Neuronal stem cell (in vitro differentiated cells): ENCODE results near the gene MOGAT2.
A peak's percentile ranks its signal among the peaks of the same experiment; 100 is the strongest.

Experiments used
- DNase-seq: peaks from one replicate; pipeline ENCODE4 v3.0.0-alpha.2; 2013; ENCODE audit warnings: low spot score
- H2AFZ ChIP-seq: one replicate; pipeline ENCODE4 v1.6.1; 2013; ENCODE audit warnings: mild to moderate bottlenecking, low read length, inconsistent platforms
- H2AK5ac ChIP-seq: 2 replicates; pipeline ENCODE4 v1.6.1; 2013; ENCODE audit warnings: low read depth, mild to moderate bottlenecking, inconsistent platforms, low read length, moderate library complexity, mixed read lengths
- H2BK120ac ChIP-seq: 2 replicates; pipeline ENCODE4 v1.6.1; 2013; ENCODE audit warnings: low read depth, mild to moderate bottlenecking, inconsistent platforms, low read length, moderate library complexity, mixed read lengths
- H2BK12ac ChIP-seq: one replicate; pipeline ENCODE4 v1.6.1; 2013; ENCODE audit warnings: low read length, inconsistent platforms
- H2BK15ac ChIP-seq: 2 replicates; pipeline ENCODE4 v1.6.1; 2013; ENCODE audit warnings: mild to moderate bottlenecking, low read length, inconsistent platforms, mixed read lengths
- H2BK5ac ChIP-seq: one replicate; pipeline ENCODE4 v1.6.1; 2013; ENCODE audit warnings: inconsistent platforms, mild to moderate bottlenecking, low read length, moderate library complexity
- H3K14ac ChIP-seq: one replicate; pipeline ENCODE4 v1.6.1; 2013; ENCODE audit warnings: low read length, inconsistent platforms
- H3K18ac ChIP-seq: 2 replicates; pipeline ENCODE4 v1.6.1; 2013; ENCODE audit warnings: low read length, inconsistent platforms
- H3K23ac ChIP-seq: 2 replicates; pipeline ENCODE4 v1.6.1; 2013; ENCODE audit warnings: low read depth, mild to moderate bottlenecking, mixed read lengths, low read length, inconsistent platforms; ENCODE audit not compliant: poor library complexity
- H3K27ac ChIP-seq: replicated peaks from 3 replicates; pipeline ENCODE4 v1.5.1; 2013; ENCODE audit warnings: low read length, inconsistent platforms
- H3K27me3 ChIP-seq, 3 experiments: 2 replicates each; pipeline ENCODE4 v1.6.1; 2013; ENCODE audit warnings: low read length in 3 of 3, mild to moderate bottlenecking in 2 of 3, inconsistent platforms in 1 of 3, low read depth in 1 of 3, mixed read lengths in 1 of 3, moderate library complexity in 1 of 3; ENCODE audit not compliant: control insufficient read depth in 3 of 3, insufficient read depth in 3 of 3
- H3K36me3 ChIP-seq, 2 donors: replicated peaks in 1 of 2; 2 replicates each; pipeline ENCODE4 v1.6.1; 2013; ENCODE audit warnings: low read length in 2 of 2; ENCODE audit not compliant: control insufficient read depth in 2 of 2, insufficient read depth in 2 of 2
- H3K4ac ChIP-seq: 2 replicates; pipeline ENCODE4 v1.6.1; 2013; ENCODE audit warnings: inconsistent platforms, mild to moderate bottlenecking, low read length, moderate library complexity
- H3K4me1 ChIP-seq, 2 donors: 1 replicate in 1 of 2; 2 replicates in 1 of 2; pipeline ENCODE4 v1.6.1; 2013; ENCODE audit warnings: low read length in 2 of 2, low read depth in 1 of 2; ENCODE audit not compliant: control insufficient read depth in 2 of 2, insufficient read depth in 1 of 2
- H3K4me2 ChIP-seq: one replicate; pipeline ENCODE4 v1.6.1; 2013; ENCODE audit warnings: mild to moderate bottlenecking, low read length, inconsistent platforms; ENCODE audit not compliant: insufficient read depth, poor library complexity, severe bottlenecking
- H3K4me3 ChIP-seq, 2 donors: 2 replicates each; pipeline ENCODE4 v1.5.1; 2013; ENCODE audit warnings: low read length in 2 of 2, mild to moderate bottlenecking in 2 of 2, inconsistent platforms in 1 of 2, moderate library complexity in 1 of 2
- H3K79me1 ChIP-seq: one replicate; pipeline ENCODE4 v1.6.1; 2013; ENCODE audit warnings: low read depth, mild to moderate bottlenecking, inconsistent platforms, low read length, moderate library complexity
- H3K9ac ChIP-seq: one replicate; pipeline ENCODE4 v1.6.1; 2013; ENCODE audit warnings: mild to moderate bottlenecking, low read depth, low read length, inconsistent platforms; ENCODE audit not compliant: poor library complexity
- H3K9me3 ChIP-seq, 2 donors: replicated peaks in 1 of 2; 2 replicates each; pipeline versions ENCODE3 to v1.6.1; 2013; ENCODE audit warnings: low read length in 2 of 2, mild to moderate bottlenecking in 2 of 2, inconsistent platforms in 1 of 2, low read depth in 1 of 2, mixed read lengths in 1 of 2, moderate library complexity in 1 of 2; ENCODE audit not compliant: control insufficient read depth in 2 of 2, insufficient read depth in 1 of 2
- H4K8ac ChIP-seq: one replicate; pipeline ENCODE4 v1.6.1; 2013; ENCODE audit warnings: low read depth, mild to moderate bottlenecking, inconsistent platforms, low read length, moderate library complexity
- H4K91ac ChIP-seq: one replicate; pipeline ENCODE4 v1.6.1; 2013; ENCODE audit warnings: low read length, low read depth, mild to moderate bottlenecking, inconsistent platforms; ENCODE audit not compliant: poor library complexity
- WGBS, 2 donors: extraction: QIAGEN DNeasy Blood & Tissue Kit; methylation state at CpG; one replicate each; pipeline ENCODE4 v1.1.7; 2013; ENCODE audit warnings: missing lambda C conversion rate in 2 of 2, mixed read lengths in 1 of 2; ENCODE audit not compliant: insufficient read length in 2 of 2, insufficient replicate concordance in 1 of 2; ENCODE audit errors: extremely low coverage in 2 of 2; 5-methylcytosine and 5-hydroxymethylcytosine counted together

Gene MOGAT2

GRCh38 chr11:75733431-75734107 is 15.9 kb downstream of the MOGAT2 start:
- H3K4ac ChIP-seq: no peak overlapping the region
- no peak overlapping the region for H2BK12ac ChIP-seq
- H3K4me2 ChIP-seq: no peak overlapping the region
- no peak overlapping the region for H3K23ac ChIP-seq
- WGBS, 2 donors: no CpG with 5 or more reads among the region's 5 CpGs
- no peak overlapping the region for H2BK120ac ChIP-seq
- no peak overlapping the region for H2BK5ac ChIP-seq
- no peak for DNase-seq
- H3K4me3 ChIP-seq: no peak overlapping the region
- H3K27me3 ChIP-seq: peaks cover 0 to 5% (median 0%) of the 10 kb centered on the region in 3 experiments
- H3K9me3 ChIP-seq: no peaks in the 10 kb centered on the region
- H2AFZ ChIP-seq: no peak overlapping the region
- H4K91ac ChIP-seq: no peak overlapping the region
- H3K9ac ChIP-seq: no peak overlapping the region
- H2BK15ac ChIP-seq: no peak overlapping the region
- H3K79me1 ChIP-seq: no peaks in the 10 kb centered on the region
- peak overlapping the region; percentile 9 for H3K27ac ChIP-seq
- no peak overlapping the region for H3K18ac ChIP-seq
- H3K4me1 ChIP-seq: peaks cover 0 to 12% of the 10 kb centered on the region in 2 donors
- H3K36me3 ChIP-seq: no peaks in the 10 kb centered on the region
- no peak overlapping the region for H4K8ac ChIP-seq
- no peak overlapping the region for H2AK5ac ChIP-seq
- H3K14ac ChIP-seq: no peak overlapping the region

- H3K4me2 ChIP-seq: no peak overlapping the region
- no peak overlapping the region for H3K23ac ChIP-seq
- H2BK120ac ChIP-seq: no peak overlapping the region
- H4K91ac ChIP-seq: no peak overlapping the region
- DNase-seq: no peak
- H3K9me3 ChIP-seq: no peaks in the 10 kb centered on the region
- H3K4ac ChIP-seq: no peak overlapping the region
- H3K27ac ChIP-seq: no peak overlapping the region
- no peak overlapping the region for H2BK12ac ChIP-seq
- no peak overlapping the region for H2AFZ ChIP-seq
- peaks cover 0 to 5% (median 0%) of the 10 kb centered on the region in 3 experiments for H3K27me3 ChIP-seq
- H3K14ac ChIP-seq: no peak overlapping the region
- no peak overlapping the region for H2AK5ac ChIP-seq
- no peak overlapping the region for H4K8ac ChIP-seq
- no CpG with 5 or more reads among the region's 5 CpGs for WGBS, 2 donors
- no peak overlapping the region for H2BK15ac ChIP-seq
- H2BK5ac ChIP-seq: no peak overlapping the region
- H3K9ac ChIP-seq: no peak overlapping the region
- H3K4me1 ChIP-seq: peaks cover 0 to 12% of the 10 kb centered on the region in 2 donors
- H3K18ac ChIP-seq: peak overlapping the region; percentile 24
- H3K4me3 ChIP-seq: no peak overlapping the region
- no peaks in the 10 kb centered on the region for H3K36me3 ChIP-seq
- H3K79me1 ChIP-seq: no peaks in the 10 kb centered on the region
These were observed 17.0 kb downstream of the MOGAT2 start for GRCh38 chr11:75734491-75735180.

GRCh38 chr11:75735181-75735845 is 17.7 kb downstream of the MOGAT2 start:
- Histone ChIP-seq H4K91ac (no peak overlapping the region), H2BK12ac (no peak overlapping the region), H2AFZ (no peak overlapping the region), H3K9me3 (no peaks in the 10 kb centered on the region), H3K23ac (no peak overlapping the region), H2BK5ac (no peak overlapping the region), H3K4me3 (no peak overlapping the region), H3K4me2 (no peak overlapping the region), H3K4ac (no peak overlapping the region), H3K27me3 (peaks cover 0 to 5% (median 0%) of the 10 kb centered on the region in 3 experiments), H3K4me1 (peaks cover 0 to 12% of the 10 kb centered on the region in 2 donors), H3K79me1 (no peaks in the 10 kb centered on the region), H3K27ac (no peak overlapping the region), H2AK5ac (no peak overlapping the region), H2BK15ac (no peak overlapping the region), H3K14ac (no peak overlapping the region), H3K18ac (peak overlapping the region; percentile 6), H3K9ac (no peak overlapping the region), H3K36me3 (no peaks in the 10 kb centered on the region), H2BK120ac (no peak overlapping the region), H4K8ac (no peak overlapping the region)
- no CpG with 5 or more reads among the region's 4 CpGs for WGBS, 2 donors
- no peak for DNase-seq

GRCh38 chr11:75737314-75737713 is 19.7 kb downstream of the MOGAT2 start:
- Histone ChIP-seq H4K91ac (no peak overlapping the region), H2BK120ac (no peak overlapping the region), H3K23ac (no peak overlapping the region), H2AK5ac (no peak overlapping the region), H3K27ac (no peak overlapping the region), H3K9me3 (no peaks in the 10 kb centered on the region), H3K9ac (no peak overlapping the region), H3K4ac (no peak overlapping the region), H3K14ac (no peak overlapping the region), H3K18ac (peak overlapping the region; percentile 11), H3K4me1 (peaks cover 0 to 12% of the 10 kb centered on the region in 2 donors), H4K8ac (no peak overlapping the region), H2AFZ (no peak overlapping the region), H3K79me1 (no peaks in the 10 kb centered on the region), H3K4me3 (no peak overlapping the region), H3K27me3 (peaks cover 0 to 3% (median 0%) of the 10 kb centered on the region in 3 experiments), H3K4me2 (no peak overlapping the region), H2BK15ac (no peak overlapping the region), H2BK5ac (no peak overlapping the region), H2BK12ac (no peak overlapping the region), H3K36me3 (no peaks in the 10 kb centered on the region)
- DNase-seq: no peak
- no CpG with 5 or more reads among the region's 6 CpGs for WGBS, 2 donors
